ENCODE results near the gene HEXB. TPM values are rescaled to one million over a fixed set of nuclear protein-coding genes. Genes with fewer than 3 reads are reported as not detected.
"Not testable (repeated sequence)": the region's sequence is repeated elsewhere in the genome, so short reads cannot be mapped to it uniquely, and the experiment has no call there.

Gene HEXB
- total RNA-seq, 2 experiments from 2014 or later: 65.6 to 70.0 TPM

GRCh38 chr5:74685979-74686631 is 1.1 kb downstream of the HEXB start:
- Mint-ChIP-seq H3K4me3 (peak overlapping the region; percentile 71), H3K27ac (peak overlapping the region; percentile 6), H3K27me3 (ENCODE audit: low read depth) (no peaks in the 10 kb centered on the region), H3K4me1 (ENCODE audit: low read depth) (peaks cover 23% of the 10 kb centered on the region), H3K36me3 (ENCODE audit: low read depth) (peaks cover 3% of the 10 kb centered on the region), H3K9me3 (no peaks in the 10 kb centered on the region)
- intact Hi-C loops (cut with micrococcal nuclease): loop anchor here (1.0 to 10.0 kb wide), 6 partner anchors 81 to 1029 kb away; partner anchors contain the start of genes GCNT4, GFM2, NSA2 and POC5
- CTCF ChIA-PET: no interaction called here
- peak; percentile 30 for DNase-seq

- no peaks in the 10 kb centered on the region for H3K27me3 Mint-ChIP-seq (ENCODE audit: low read depth)
- H3K36me3 Mint-ChIP-seq (ENCODE audit: low read depth): peaks cover 4% of the 10 kb centered on the region
- no peak for DNase-seq
- no peak overlapping the region for H3K4me3 Mint-ChIP-seq
- intact Hi-C loops (cut with micrococcal nuclease): loop anchor here (1.0 to 10.0 kb wide), 5 partner anchors 178 to 1028 kb away; partner anchors contain the start of genes GCNT4 and POC5
- CTCF ChIA-PET: interaction anchor here (1.3 kb wide), 1 partner anchor 14 kb away, joined by 4 read pairs; no protein-coding TSS in a partner anchor
- no peaks in the 10 kb centered on the region for H3K9me3 Mint-ChIP-seq
- no peak overlapping the region for H3K27ac Mint-ChIP-seq
- peaks cover 23% of the 10 kb centered on the region for H3K4me1 Mint-ChIP-seq (ENCODE audit: low read depth)
Observed at GRCh38 chr5:74686962-74687751, 2.1 kb downstream of the HEXB start.

GRCh38 chr5:74693191-74693590 is 8.2 kb downstream of the HEXB start:
- CTCF ChIA-PET: no interaction called here
- Mint-ChIP-seq H3K27me3 (ENCODE audit: low read depth) (no peaks in the 10 kb centered on the region), H3K36me3 (ENCODE audit: low read depth) (peaks cover 26% of the 10 kb centered on the region), H3K4me3 (no peak overlapping the region), H3K9me3 (no peaks in the 10 kb centered on the region), H3K4me1 (ENCODE audit: low read depth) (peaks cover 3% of the 10 kb centered on the region), H3K27ac (no peak overlapping the region)
- DNase-seq: no peak
- intact Hi-C loops (cut with micrococcal nuclease): no loop called here

- intact Hi-C loops (cut with micrococcal nuclease): loop anchor here (2.0 kb wide), 1 partner anchor 201 kb away; no protein-coding TSS in a partner anchor
- Mint-ChIP-seq H3K36me3 (ENCODE audit: low read depth) (peaks cover 33% of the 10 kb centered on the region), H3K27me3 (ENCODE audit: low read depth) (no peaks in the 10 kb centered on the region), H3K9me3 (no peaks in the 10 kb centered on the region), H3K4me3 (no peak overlapping the region), H3K4me1 (ENCODE audit: low read depth) (no peaks in the 10 kb centered on the region), H3K27ac (no peak overlapping the region)
- CTCF ChIA-PET: no interaction called here
- DNase-seq: no peak
Observed at GRCh38 chr5:74717596-74717995, 32.6 kb downstream of the HEXB start.

- peaks cover 39% of the 10 kb centered on the region for H3K36me3 Mint-ChIP-seq (ENCODE audit: low read depth)
- H3K4me3 Mint-ChIP-seq: no peak overlapping the region
- no peaks in the 10 kb centered on the region for H3K9me3 Mint-ChIP-seq
- intact Hi-C loops (cut with micrococcal nuclease): no loop called here
- no peaks in the 10 kb centered on the region for H3K4me1 Mint-ChIP-seq (ENCODE audit: low read depth)
- CTCF ChIA-PET: interaction anchor here (0.7 kb wide), 1 partner anchor 10 kb away, joined by 3 read pairs; no protein-coding TSS in a partner anchor
- H3K27me3 Mint-ChIP-seq (ENCODE audit: low read depth): no peaks in the 10 kb centered on the region
- H3K27ac Mint-ChIP-seq: no peak overlapping the region
- no peak for DNase-seq
Observed at GRCh38 chr5:74722271-74722670, 37.2 kb downstream of the HEXB start.

GRCh38 chr5:74725331-74725730 is 40.3 kb downstream of the HEXB start:
- no peaks in the 10 kb centered on the region for H3K9me3 Mint-ChIP-seq
- DNase-seq: no peak
- no peaks in the 10 kb centered on the region for H3K4me1 Mint-ChIP-seq (ENCODE audit: low read depth)
- H3K4me3 Mint-ChIP-seq: no peak overlapping the region
- no peaks in the 10 kb centered on the region for H3K27me3 Mint-ChIP-seq (ENCODE audit: low read depth)
- intact Hi-C loops (cut with micrococcal nuclease): no loop called here
- CTCF ChIA-PET: no interaction called here
- H3K36me3 Mint-ChIP-seq (ENCODE audit: low read depth): peaks cover 28% of the 10 kb centered on the region
- no peak overlapping the region for H3K27ac Mint-ChIP-seq

- H3K27ac Mint-ChIP-seq: no peak overlapping the region
- peaks cover 19% of the 10 kb centered on the region for H3K36me3 Mint-ChIP-seq (ENCODE audit: low read depth)
- H3K4me1 Mint-ChIP-seq (ENCODE audit: low read depth): no peaks in the 10 kb centered on the region
- intact Hi-C loops (cut with micrococcal nuclease): no loop called here
- no peak for DNase-seq
- H3K4me3 Mint-ChIP-seq: no peak overlapping the region
- CTCF ChIA-PET: interaction anchor here (0.7 kb wide), 1 partner anchor 341 kb away, joined by 3 read pairs; no protein-coding TSS in a partner anchor
- no peaks in the 10 kb centered on the region for H3K27me3 Mint-ChIP-seq (ENCODE audit: low read depth)
- H3K9me3 Mint-ChIP-seq: no peaks in the 10 kb centered on the region
Observed at GRCh38 chr5:74736759-74737158, 51.7 kb downstream of the HEXB start.

GRCh38 chr5:74738406-74738805 is 53.4 kb downstream of the HEXB start:
- peaks cover 19% of the 10 kb centered on the region for H3K36me3 Mint-ChIP-seq (ENCODE audit: low read depth)
- H3K27ac Mint-ChIP-seq: no peak overlapping the region
- no peaks in the 10 kb centered on the region for H3K27me3 Mint-ChIP-seq (ENCODE audit: low read depth)
- CTCF ChIA-PET: no interaction called here
- no peaks in the 10 kb centered on the region for H3K4me1 Mint-ChIP-seq (ENCODE audit: low read depth)
- intact Hi-C loops (cut with micrococcal nuclease): no loop called here
- no peak overlapping the region for H3K4me3 Mint-ChIP-seq
- DNase-seq: no peak
- no peaks in the 10 kb centered on the region for H3K9me3 Mint-ChIP-seq

GRCh38 chr5:74748742-74749141 is 63.7 kb downstream of the HEXB start:
- H3K9me3 Mint-ChIP-seq; H3K27ac Mint-ChIP-seq; intact Hi-C loops (cut with micrococcal nuclease); H3K4me1 Mint-ChIP-seq (ENCODE audit: low read depth); H3K27me3 Mint-ChIP-seq (ENCODE audit: low read depth); DNase-seq; CTCF ChIA-PET; H3K4me3 Mint-ChIP-seq: not testable (repeated sequence)
- H3K36me3 Mint-ChIP-seq (ENCODE audit: low read depth): peaks cover 35% of the 10 kb centered on the region

- intact Hi-C loops (cut with micrococcal nuclease): no loop called here
- CTCF ChIA-PET: no interaction called here
- H3K27ac Mint-ChIP-seq: no peak overlapping the region
Observed at GRCh38 chr5:74761241-74761640, 76.2 kb downstream of the HEXB start.

GRCh38 chr5:74762599-74762998 is 77.6 kb downstream of the HEXB start:
- Mint-ChIP-seq H3K4me3 (no peak overlapping the region), H3K4me1 (ENCODE audit: low read depth) (peaks cover 44% of the 10 kb centered on the region), H3K27ac (peak overlapping the region; percentile 36), H3K36me3 (ENCODE audit: low read depth) (peaks cover 24% of the 10 kb centered on the region), H3K27me3 (ENCODE audit: low read depth) (no peaks in the 10 kb centered on the region), H3K9me3 (no peaks in the 10 kb centered on the region)
- CTCF ChIA-PET: no interaction called here
- DNase-seq: peak; percentile 21
- intact Hi-C loops (cut with micrococcal nuclease): no loop called here

More at GRCh38 chr5:74761241-74761640, 76.2 kb downstream of the HEXB start:
- Mint-ChIP-seq H3K9me3 (no peaks in the 10 kb centered on the region), H3K4me1 (ENCODE audit: low read depth) (peaks cover 39% of the 10 kb centered on the region), H3K27me3 (ENCODE audit: low read depth) (no peaks in the 10 kb centered on the region), H3K4me3 (no peak overlapping the region), H3K36me3 (ENCODE audit: low read depth) (peaks cover 26% of the 10 kb centered on the region)
- no peak for DNase-seq

- peaks cover 50% of the 10 kb centered on the region for H3K4me1 Mint-ChIP-seq (ENCODE audit: low read depth)
- H3K9me3 Mint-ChIP-seq: no peaks in the 10 kb centered on the region
- intact Hi-C loops (cut with micrococcal nuclease): no loop called here
- no peaks in the 10 kb centered on the region for H3K27me3 Mint-ChIP-seq (ENCODE audit: low read depth)
- CTCF ChIA-PET: no interaction called here
- peaks cover 19% of the 10 kb centered on the region for H3K36me3 Mint-ChIP-seq (ENCODE audit: low read depth)
- H3K27ac Mint-ChIP-seq: no peak overlapping the region
- H3K4me3 Mint-ChIP-seq: no peak overlapping the region
- no peak for DNase-seq
Observed at GRCh38 chr5:74763504-74763903, 78.5 kb downstream of the HEXB start.
